ENCODE measurements around the gene SORCS2. TPM values are rescaled to one million over a fixed set of nuclear protein-coding genes. Genes with fewer than 3 reads are reported as not detected.

The SORCS2 gene
- total RNA-seq, 3 donors from 2014 or later = 0.66 to 1.3 (median 0.80) TPM

DNA sequence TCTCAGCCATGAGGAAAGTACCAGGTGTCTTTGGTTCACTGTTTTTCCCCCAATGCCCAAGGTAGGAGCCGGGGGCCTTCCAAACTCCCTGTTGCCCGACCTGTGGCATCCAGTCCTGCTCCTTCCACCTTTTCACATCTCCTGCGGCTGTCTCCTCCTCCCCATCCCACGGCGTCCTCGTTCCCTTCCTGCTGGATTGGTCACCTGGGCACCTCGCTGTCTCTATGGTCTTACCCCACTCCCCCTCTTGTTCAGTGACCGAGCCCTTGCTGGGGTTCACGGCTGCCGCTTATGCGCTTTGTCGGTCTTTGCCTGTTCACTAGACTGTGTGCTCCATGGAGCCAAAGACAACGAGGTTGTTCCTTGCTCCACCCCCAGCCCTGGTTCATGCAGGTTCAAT, 431.1 kb downstream of the SORCS2 start:
- no peak for DNase-seq (ENCODE audit: low spot score in 2 of 2)
- Histone ChIP-seq H3K4me3 (no peak overlapping the region), H3K4me1 (no peaks in the 10 kb centered on the region), H3K36me3 (no peaks in the 10 kb centered on the region), H3K9me3 (no peaks in the 10 kb centered on the region), H3K27ac (no peak overlapping the region), H3K27me3 (peaks cover 0 to 22% of the 10 kb centered on the region in 2 donors)
- intact Hi-C loops (cut with DNase I; ENCODE audit: low total_unique reads) = no loop called here
- TF ChIP-seq POLR2AphosphoS5 (IDR thresholded peaks at IDR 0.05) (no peak), POLR2A (IDR thresholded peaks at IDR 0.05) (no peak)
- TF ChIP-seq, protein P1, sequence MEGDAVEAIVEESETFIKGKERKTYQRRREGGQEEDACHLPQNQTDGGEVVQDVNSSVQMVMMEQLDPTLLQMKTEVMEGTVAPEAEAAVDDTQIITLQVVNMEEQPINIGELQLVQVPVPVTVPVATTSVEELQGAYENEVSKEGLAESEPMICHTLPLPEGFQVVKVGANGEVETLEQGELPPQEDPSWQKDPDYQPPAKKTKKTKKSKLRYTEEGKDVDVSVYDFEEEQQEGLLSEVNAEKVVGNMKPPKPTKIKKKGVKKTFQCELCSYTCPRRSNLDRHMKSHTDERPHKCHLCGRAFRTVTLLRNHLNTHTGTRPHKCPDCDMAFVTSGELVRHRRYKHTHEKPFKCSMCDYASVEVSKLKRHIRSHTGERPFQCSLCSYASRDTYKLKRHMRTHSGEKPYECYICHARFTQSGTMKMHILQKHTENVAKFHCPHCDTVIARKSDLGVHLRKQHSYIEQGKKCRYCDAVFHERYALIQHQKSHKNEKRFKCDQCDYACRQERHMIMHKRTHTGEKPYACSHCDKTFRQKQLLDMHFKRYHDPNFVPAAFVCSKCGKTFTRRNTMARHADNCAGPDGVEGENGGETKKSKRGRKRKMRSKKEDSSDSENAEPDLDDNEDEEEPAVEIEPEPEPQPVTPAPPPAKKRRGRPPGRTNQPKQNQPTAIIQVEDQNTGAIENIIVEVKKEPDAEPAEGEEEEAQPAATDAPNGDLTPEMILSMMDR (IDR thresholded peaks at IDR 0.05) = no peak

DNA sequence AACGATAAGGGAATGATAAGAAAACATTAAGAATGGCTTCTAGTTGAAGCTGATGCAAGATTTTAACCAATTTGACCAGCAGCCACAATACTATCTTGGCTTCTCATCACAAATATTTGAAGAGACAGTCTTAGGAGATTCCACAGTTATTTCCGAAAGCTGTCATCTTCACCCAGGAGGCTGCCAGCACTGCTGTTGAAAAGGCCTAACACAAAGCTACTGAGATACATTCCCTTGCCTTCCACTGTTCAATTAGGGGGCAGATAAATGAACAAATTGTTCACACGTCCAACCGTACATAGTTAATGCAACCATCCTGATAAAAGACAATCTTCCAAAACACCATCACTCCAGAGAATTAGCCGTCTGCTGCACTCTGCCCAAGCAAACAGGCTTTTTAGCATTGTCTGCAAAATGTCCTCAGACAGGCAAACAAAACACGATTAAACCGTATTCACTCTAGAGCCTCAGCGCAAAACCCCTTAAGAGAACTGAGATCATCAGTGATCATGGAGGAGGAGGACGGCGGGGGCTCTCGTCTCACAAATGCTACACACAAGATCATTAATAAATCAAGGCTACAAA, 432.1 kb downstream of the SORCS2 start:
- intact Hi-C loops (cut with DNase I; ENCODE audit: low total_unique reads) = no loop called here

DNA sequence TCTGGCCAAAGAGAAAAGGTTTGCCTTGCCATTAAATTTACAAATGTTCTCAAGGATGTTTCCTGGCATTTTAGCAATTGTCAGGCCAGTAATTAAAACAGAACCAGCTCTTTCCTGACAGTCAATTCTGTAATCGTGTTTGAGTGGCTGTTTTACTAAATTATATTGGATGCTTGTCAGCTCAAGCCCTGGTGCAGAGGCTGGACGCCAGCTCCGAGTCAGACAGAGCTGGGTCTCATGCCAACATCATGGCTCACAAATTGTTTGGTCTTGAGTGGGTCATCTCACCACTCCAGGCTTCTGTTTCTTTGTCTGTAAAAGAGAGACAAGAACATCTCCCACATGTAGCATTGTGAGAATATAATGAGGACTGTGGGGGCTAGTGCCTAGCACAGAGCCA, 432.7 kb downstream of the SORCS2 start:
- no peaks in the 10 kb centered on the region for H3K4me1 ChIP-seq
- no peak overlapping the region for H3K4me3 ChIP-seq
- H3K36me3 ChIP-seq = no peaks in the 10 kb centered on the region
- TF ChIP-seq POLR2A (IDR thresholded peaks at IDR 0.05) = no peak
- TF ChIP-seq, protein P1 (IDR thresholded peaks at IDR 0.05) = no peak
- no peak for TF ChIP-seq POLR2AphosphoS5 (IDR thresholded peaks at IDR 0.05)
- H3K27me3 ChIP-seq = peaks cover 0 to 10% of the 10 kb centered on the region in 2 donors
- H3K9me3 ChIP-seq = peaks cover 0 to 5% of the 10 kb centered on the region in 2 donors
- DNase-seq (ENCODE audit: low spot score in 2 of 2) = no peak
- intact Hi-C loops (cut with DNase I; ENCODE audit: low total_unique reads) = no loop called here
- no peak overlapping the region for H3K27ac ChIP-seq

More for the DNA sequence above, 432.1 kb downstream of the SORCS2 start:
- H3K36me3 ChIP-seq = no peaks in the 10 kb centered on the region
- no peaks in the 10 kb centered on the region for H3K4me1 ChIP-seq
- peaks cover 0 to 12% of the 10 kb centered on the region in 2 donors for H3K27me3 ChIP-seq
- no peak overlapping the region for H3K27ac ChIP-seq
- TF ChIP-seq POLR2AphosphoS5 (IDR thresholded peaks at IDR 0.05) = no peak
- no peak for TF ChIP-seq POLR2A (IDR thresholded peaks at IDR 0.05)
- TF ChIP-seq, protein P1 (IDR thresholded peaks at IDR 0.05) = no peak
- H3K9me3 ChIP-seq = peaks cover 0 to 5% of the 10 kb centered on the region in 2 donors
- no peak overlapping the region for H3K4me3 ChIP-seq
- DNase-seq (ENCODE audit: low spot score in 2 of 2) = no peak

DNA sequence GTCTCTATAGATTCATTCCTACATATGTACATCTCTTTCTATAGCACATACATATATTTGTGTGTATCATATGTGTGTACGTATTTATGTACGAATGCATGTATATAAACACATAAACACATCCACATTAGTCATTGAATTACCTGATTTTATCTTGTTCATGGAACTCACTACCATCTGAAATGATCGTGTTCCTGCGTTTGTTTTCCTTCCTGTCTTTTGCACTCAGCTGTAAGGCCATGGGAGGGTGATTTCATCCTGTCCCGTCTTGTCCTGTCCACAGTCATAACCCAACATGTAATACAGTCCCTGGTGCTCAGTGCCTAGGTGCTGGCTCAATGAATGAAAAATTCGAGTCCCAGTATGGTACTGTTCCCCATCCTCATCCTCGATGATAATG, 434.2 kb downstream of the SORCS2 start:
- no peak for TF ChIP-seq POLR2A (IDR thresholded peaks at IDR 0.05)
- TF ChIP-seq, protein P1 (IDR thresholded peaks at IDR 0.05) = no peak
- no peak for TF ChIP-seq POLR2AphosphoS5 (IDR thresholded peaks at IDR 0.05)
- intact Hi-C loops (cut with DNase I; ENCODE audit: low total_unique reads) = no loop called here
- Histone ChIP-seq H3K27ac (no peak overlapping the region), H3K9me3 (peaks cover 0 to 5% of the 10 kb centered on the region in 2 donors), H3K4me1 (no peaks in the 10 kb centered on the region), H3K36me3 (no peaks in the 10 kb centered on the region), H3K27me3 (peaks cover 0 to 12% of the 10 kb centered on the region in 2 donors), H3K4me3 (no peak overlapping the region)
- DNase-seq (ENCODE audit: low spot score in 2 of 2) = no peak

DNA sequence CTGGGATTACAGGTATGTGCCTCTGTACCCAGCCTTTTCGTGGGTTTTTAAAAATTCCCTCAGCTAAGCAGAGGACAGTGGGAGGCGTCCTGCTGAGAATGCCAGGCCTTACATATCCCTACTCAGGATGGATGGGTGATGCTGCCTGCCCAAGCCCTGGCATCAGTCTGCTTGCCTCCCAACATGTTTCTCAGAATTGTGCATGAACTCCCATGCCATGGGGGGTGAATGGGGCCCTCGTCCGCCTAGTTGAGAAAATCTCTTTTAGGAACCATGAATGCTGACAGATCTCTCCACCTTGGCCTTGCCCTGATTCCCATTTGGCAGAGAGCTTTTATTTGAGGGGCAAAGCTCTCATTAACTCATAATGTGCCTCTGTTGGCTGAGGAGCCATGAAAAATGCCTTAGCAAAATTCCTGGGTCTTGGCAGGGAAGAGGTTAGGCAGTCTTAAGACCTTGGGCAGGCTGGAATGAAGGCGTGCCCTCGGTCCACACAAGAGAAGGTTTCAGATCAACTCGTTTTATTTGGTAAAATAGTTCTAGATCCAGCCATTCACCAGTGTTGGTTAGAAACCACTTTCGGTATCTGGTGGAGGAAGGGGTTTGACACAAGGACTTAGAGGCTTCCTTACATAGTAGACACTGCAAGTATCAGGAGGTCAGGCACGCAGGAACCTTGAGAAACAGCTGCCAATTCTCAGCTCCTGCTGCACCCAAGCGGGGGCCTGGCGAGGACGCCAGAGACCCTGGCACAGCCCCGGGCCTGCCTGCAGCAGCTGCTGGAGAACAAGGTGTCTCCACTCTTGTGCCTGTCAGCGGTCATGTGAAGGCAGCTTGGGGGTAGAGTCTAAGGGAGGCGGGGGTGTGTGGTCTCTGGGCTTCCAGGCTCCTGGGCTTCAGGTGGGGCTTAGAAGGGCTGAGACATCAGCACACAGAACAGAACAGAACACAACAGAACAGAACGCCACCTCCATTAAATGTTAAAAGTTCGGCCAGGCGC, 435.2 kb downstream of the SORCS2 start:
- Histone ChIP-seq H3K27ac (no peak overlapping the region), H3K4me1 (no peaks in the 10 kb centered on the region), H3K36me3 (no peaks in the 10 kb centered on the region), H3K4me3 (no peak overlapping the region), H3K9me3 (peaks cover 0 to 5% of the 10 kb centered on the region in 2 donors), H3K27me3 (peaks cover 0 to 21% of the 10 kb centered on the region in 2 donors)
- TF ChIP-seq POLR2A (IDR thresholded peaks at IDR 0.05) = no peak
- TF ChIP-seq, protein P1 (IDR thresholded peaks at IDR 0.05) = no peak
- TF ChIP-seq POLR2AphosphoS5 (IDR thresholded peaks at IDR 0.05) = no peak
- intact Hi-C loops (cut with DNase I; ENCODE audit: low total_unique reads) = no loop called here
- no peak for DNase-seq (ENCODE audit: low spot score in 2 of 2)

Measured in breast epithelium (tissue), 4 donors.